Activated B cell treated with CpG ODN at 0.5 μM for 24 hours (primary cell): ENCODE results near the gene GNB1. TPM values are rescaled to one million over a fixed set of nuclear protein-coding genes. Genes with fewer than 3 reads are reported as not detected.

Experiments
- ATAC-seq: fragments of 200-7000 bp; cut with Tn5 transposase; one replicate; pipeline ENCODE4 v1.10.0; 2021; ENCODE audit warnings: low read depth, mild to moderate bottlenecking, moderate library complexity
- CTCF ChIA-PET: fragments of 350-600 bp; sonication (Branson Sonifier 250); formaldehyde crosslinking; loops from one replicate; lab custom pipeline; 2021; ENCODE audit warnings: antibody characterized with exemption; lab: Charles Lee
- POLR2A ChIA-PET: fragments of 350-600 bp; sonication (Branson Sonifier 250); formaldehyde crosslinking; loops from one replicate; lab custom pipeline; 2021; ENCODE audit warnings: antibody characterized with exemption; lab: Charles Lee
- DNase-seq: peaks from one replicate; pipeline ENCODE4 v3.0.0; 2022
- H3K27ac Mint-ChIP-seq: one replicate; pipeline ENCODE4 v1.8.0; 2020; ENCODE audit warnings: mixed read lengths
- H3K27me3 Mint-ChIP-seq: one replicate; pipeline ENCODE4 v1.8.0; 2021; ENCODE audit warnings: mixed read lengths
- H3K36me3 Mint-ChIP-seq: one replicate; pipeline ENCODE4 v1.8.0; 2021; ENCODE audit warnings: low read depth, mixed read lengths
- H3K4me1 Mint-ChIP-seq: one replicate; pipeline ENCODE4 v1.8.0; 2021; ENCODE audit warnings: mixed read lengths
- H3K4me3 Mint-ChIP-seq: one replicate; pipeline ENCODE4 v1.8.0; 2020; ENCODE audit warnings: mild to moderate bottlenecking, mixed read lengths
- H3K9me3 Mint-ChIP-seq: one replicate; pipeline ENCODE4 v1.8.0; 2020; ENCODE audit warnings: mixed read lengths
- CTCF ChIP-seq: fragments of 200-600 bp; IDR thresholded peaks from one replicate; pipeline ENCODE4 v1.8.0; 2022; ENCODE audit warnings: antibody characterized with exemption, mild to moderate bottlenecking
- intact Hi-C: fragments of 100-400 bp; cut with micrococcal nuclease; formaldehyde crosslinking; loops from one replicate; pipeline ENCODE4 v1.15.1; 2024
- total RNA-seq: library from RNA; stranded (reverse); gene quantifications from 2 replicates; pipeline ENCODE4 v1.2.3, GENCODE V29; 2022

The GNB1 gene
- total RNA-seq, 1 donor from 2014 or later = 302 TPM

- Mint-ChIP-seq H3K4me3 (no peak overlapping the region), H3K4me1 (no peaks in the 10 kb centered on the region), H3K27ac (no peak overlapping the region), H3K27me3 (peaks cover 7% of the 10 kb centered on the region), H3K9me3 (no peaks in the 10 kb centered on the region), H3K36me3 (no peaks in the 10 kb centered on the region)
- ChIA-PET POLR2A (no interaction called here), CTCF (no interaction called here)
- DNase-seq (no peak), ATAC-seq (no peak)
- TF ChIP-seq CTCF = no peak
- intact Hi-C loops = no loop called here
These were observed 38.3 kb upstream of the GNB1 start for GRCh38 chr1:1929102-1929638.

- Mint-ChIP-seq H3K36me3 (no peaks in the 10 kb centered on the region), H3K27ac (no peak overlapping the region), H3K4me3 (no peak overlapping the region), H3K4me1 (no peaks in the 10 kb centered on the region), H3K9me3 (no peaks in the 10 kb centered on the region), H3K27me3 (peaks cover 7% of the 10 kb centered on the region)
- DNase-seq = no peak
- ChIA-PET POLR2A (no interaction called here), CTCF (no interaction called here)
- intact Hi-C loops = no loop called here
- TF ChIP-seq CTCF = no peak
- ATAC-seq = no peak
These were observed 37.6 kb upstream of the GNB1 start for GRCh38 chr1:1928231-1929101.

GRCh38 chr1:1927751-1928150 is 36.9 kb upstream of the GNB1 start:
- H3K36me3 Mint-ChIP-seq = no peaks in the 10 kb centered on the region
- ChIA-PET CTCF (no interaction called here), POLR2A (no interaction called here)
- no peak overlapping the region for H3K4me3 Mint-ChIP-seq
- H3K27ac Mint-ChIP-seq = no peak overlapping the region
- no peak for TF ChIP-seq CTCF
- DNase-seq (no peak), ATAC-seq (no peak)
- intact Hi-C loops = no loop called here
- no peaks in the 10 kb centered on the region for H3K9me3 Mint-ChIP-seq
- H3K4me1 Mint-ChIP-seq = no peaks in the 10 kb centered on the region
- H3K27me3 Mint-ChIP-seq = peaks cover 7% of the 10 kb centered on the region

GRCh38 chr1:1926886-1927660 is 36.2 kb upstream of the GNB1 start:
- no peaks in the 10 kb centered on the region for H3K36me3 Mint-ChIP-seq
- no peaks in the 10 kb centered on the region for H3K9me3 Mint-ChIP-seq
- no peak overlapping the region for H3K4me3 Mint-ChIP-seq
- POLR2A ChIA-PET = interaction anchor here (0.6 kb wide), 1 partner anchor 32 kb away, joined by 5 read pairs; no protein-coding TSS in a partner anchor
- H3K27ac Mint-ChIP-seq = no peak overlapping the region
- no peak for TF ChIP-seq CTCF
- DNase-seq = no peak
- H3K27me3 Mint-ChIP-seq = peaks cover 7% of the 10 kb centered on the region
- intact Hi-C loops = no loop called here
- H3K4me1 Mint-ChIP-seq = no peaks in the 10 kb centered on the region
- no peak for ATAC-seq
- CTCF ChIA-PET = no interaction called here

GRCh38 chr1:1926346-1926811 is 35.5 kb upstream of the GNB1 start:
- H3K4me1 Mint-ChIP-seq = no peaks in the 10 kb centered on the region
- DNase-seq (no peak), ATAC-seq (no peak)
- intact Hi-C loops = no loop called here
- ChIA-PET POLR2A (interaction anchor here (0.6 kb wide), 1 partner anchor 32 kb away, joined by 5 read pairs; no protein-coding TSS in a partner anchor), CTCF (no interaction called here)
- no peak overlapping the region for H3K27ac Mint-ChIP-seq
- no peaks in the 10 kb centered on the region for H3K36me3 Mint-ChIP-seq
- TF ChIP-seq CTCF = no peak
- no peak overlapping the region for H3K4me3 Mint-ChIP-seq
- H3K27me3 Mint-ChIP-seq = peaks cover 7% of the 10 kb centered on the region
- no peaks in the 10 kb centered on the region for H3K9me3 Mint-ChIP-seq
